Activated CD4-positive, alpha-beta T cell treated with anti-CD3 and anti-CD28 coated beads for 24 hours (primary cell): ENCODE results near the gene KLHL24.
"Not testable (repeated sequence)": the region's sequence is repeated elsewhere in the genome, so short reads cannot be mapped to it uniquely, and the experiment has no call there.

Experiments
- DNase-seq, 2 donors: peaks; one replicate each; pipeline ENCODE4 v3.0.0-alpha.2; 2020; ENCODE audit warnings: low read depth in 2 of 2

The KLHL24 gene

DNA sequence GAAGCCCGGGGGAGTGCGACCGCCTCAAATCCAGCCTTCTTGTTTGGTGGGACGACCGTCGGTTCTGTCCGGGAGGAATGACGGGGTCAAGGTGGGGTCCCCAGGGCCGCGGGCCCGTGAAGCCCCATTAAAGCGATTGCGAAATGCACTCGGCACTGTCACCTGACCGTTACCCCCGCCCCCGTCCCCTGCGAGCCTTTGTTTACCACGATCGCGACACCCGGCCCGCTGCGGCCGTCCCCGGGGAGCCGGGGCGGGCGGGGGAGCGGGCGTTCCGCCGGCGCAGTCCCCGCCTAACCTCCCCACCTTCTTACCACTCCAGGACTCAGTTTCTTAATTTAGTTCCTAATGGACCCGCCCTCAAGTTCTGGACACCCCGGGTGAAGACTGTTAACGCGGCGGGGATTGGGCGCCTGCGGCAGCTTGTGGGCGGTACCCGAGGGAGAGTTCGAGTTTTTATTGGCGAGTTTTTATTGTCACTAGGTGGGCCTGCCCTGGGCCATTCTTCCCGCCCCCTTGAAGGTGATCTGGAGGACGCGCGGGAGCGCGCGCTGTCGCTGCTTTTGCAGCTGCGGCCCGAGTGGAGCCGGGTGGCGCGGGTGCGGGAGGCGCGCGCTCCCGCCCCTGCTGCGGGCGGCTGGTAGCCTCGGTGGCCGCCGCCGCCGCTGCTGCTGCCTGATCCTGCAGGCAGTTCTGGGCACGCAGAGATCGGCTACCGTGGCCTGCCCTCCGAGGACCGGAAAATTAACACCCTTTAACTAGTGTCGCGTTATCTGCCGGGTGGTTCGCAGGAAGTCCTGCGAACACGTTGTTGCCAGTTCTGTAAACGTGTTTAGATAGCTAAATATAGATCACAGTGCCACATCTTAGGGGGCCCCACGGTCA, 1.0 kb downstream of the KLHL24 start:
- peak; percentile 85 to 89 for DNase-seq

DNA sequence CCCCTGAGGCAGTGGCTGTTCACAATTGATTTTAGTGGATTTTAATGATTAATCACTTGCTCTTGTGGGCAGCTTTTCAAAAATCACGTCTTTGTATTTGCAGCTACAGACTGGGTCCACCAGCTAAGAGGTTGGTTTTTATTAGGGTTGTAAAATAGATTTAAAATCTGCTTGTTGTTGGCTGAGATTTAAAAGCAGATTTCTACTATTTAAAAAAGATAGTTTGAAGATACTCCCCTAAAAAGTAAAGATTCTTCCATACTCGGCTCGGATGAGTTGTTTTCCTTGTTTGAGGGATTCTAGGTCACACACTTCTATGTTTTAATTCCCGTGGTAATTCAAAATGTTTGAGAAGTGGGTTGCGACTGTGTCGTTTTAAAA, 1.7 kb downstream of the KLHL24 start:
- DNase-seq = no peak

GRCh38 chr3:183637633-183638032, 2.2 kb downstream of the KLHL24 start:
- not testable (repeated sequence) for DNase-seq

GRCh38 chr3:183638101-183638852, 2.9 kb downstream of the KLHL24 start:
- DNase-seq = no peak

DNA sequence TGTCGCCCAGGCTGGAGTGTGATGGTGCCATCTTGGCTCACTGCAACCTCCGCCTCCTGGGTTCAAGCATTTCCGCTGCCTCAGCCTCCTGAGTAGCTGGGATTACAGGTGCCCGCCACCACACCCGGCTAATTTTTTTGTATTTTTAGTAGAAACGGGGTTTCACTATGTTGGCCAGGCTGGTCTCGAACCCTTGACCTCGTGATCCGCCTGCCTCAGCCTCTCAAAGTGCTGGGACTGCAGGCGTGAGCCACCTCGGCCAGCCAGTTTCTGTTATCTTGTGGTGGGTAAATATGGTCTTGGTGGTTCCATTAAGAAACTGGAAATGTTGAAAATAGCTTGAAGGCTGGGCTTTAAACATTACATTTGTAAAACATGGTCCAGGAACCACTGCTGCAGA, 5.2 kb downstream of the KLHL24 start:
- DNase-seq = not testable (repeated sequence)

- DNase-seq = no peak
These were observed 6.5 kb downstream of the KLHL24 start for GRCh38 chr3:183641882-183642281.

DNA sequence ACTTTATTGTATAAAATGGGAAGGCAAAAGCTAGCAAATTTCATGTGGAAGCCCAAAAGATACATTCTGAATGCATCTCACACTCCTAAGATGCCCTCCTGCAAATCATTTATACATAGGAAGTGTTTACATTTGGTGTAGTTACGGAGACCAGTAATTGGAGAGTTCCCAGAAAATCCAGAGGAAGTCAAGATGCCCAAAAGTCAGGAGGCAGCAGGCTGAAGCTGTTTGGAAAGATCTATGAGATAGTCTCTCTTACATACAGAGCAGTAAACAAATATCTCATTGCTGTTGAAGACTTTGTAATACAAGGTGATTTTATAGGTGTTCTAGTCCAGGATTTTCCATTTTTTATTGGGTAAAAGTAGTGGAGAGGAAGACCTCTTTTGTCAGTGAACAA, 8.8 kb downstream of the KLHL24 start:
- no peak for DNase-seq

- DNase-seq = no peak
These were observed 9.8 kb downstream of the KLHL24 start for GRCh38 chr3:183645254-183645653.

- no peak for DNase-seq
These were observed 15.1 kb downstream of the KLHL24 start for GRCh38 chr3:183650554-183650953.

- DNase-seq = no peak
These were observed 18.0 kb downstream of the KLHL24 start for GRCh38 chr3:183653209-183654064.

DNA sequence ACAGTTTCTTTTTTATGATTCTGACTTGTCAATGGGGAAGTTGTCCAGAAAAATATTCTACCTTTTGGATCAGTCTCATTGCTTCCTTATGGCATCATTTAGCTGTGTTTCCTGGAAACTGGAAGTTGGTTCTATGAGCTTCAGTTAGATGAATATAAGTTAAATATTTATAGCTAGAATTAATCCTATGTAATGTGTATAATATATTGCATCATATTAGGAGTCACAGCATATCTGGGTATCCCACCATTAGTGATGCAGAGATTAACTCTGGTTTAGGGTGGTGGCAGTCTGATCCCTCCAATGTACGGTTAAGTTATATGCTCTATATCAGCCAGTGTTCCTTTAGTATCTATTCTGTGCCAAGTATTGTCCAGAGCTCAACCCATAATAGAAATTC, 19.3 kb downstream of the KLHL24 start:
- DNase-seq = no peak

GRCh38 chr3:183662099-183662498, 26.7 kb downstream of the KLHL24 start:
- DNase-seq = no peak

DNA sequence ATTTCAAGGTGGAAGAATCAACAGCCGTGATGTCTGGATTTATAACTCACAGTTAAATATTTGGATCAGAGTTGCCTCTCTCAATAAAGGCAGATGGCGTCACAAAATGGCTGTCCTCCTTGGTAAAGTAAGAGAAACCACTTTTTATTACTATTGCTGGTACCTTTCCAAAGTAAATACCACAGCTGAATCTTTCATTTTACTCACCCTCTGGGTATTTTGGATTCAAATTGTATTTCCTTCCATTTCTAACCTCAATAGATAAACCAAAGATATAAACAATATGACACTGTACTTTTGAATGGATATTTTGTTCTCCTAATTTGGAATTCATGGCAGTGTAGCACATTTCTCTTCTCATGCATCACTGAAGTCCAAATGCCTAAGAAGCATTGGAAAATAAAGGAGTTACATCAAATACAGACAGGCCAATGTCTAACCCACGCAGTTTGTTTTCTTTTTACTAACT, 29.5 kb downstream of the KLHL24 start:
- no peak for DNase-seq

DNA sequence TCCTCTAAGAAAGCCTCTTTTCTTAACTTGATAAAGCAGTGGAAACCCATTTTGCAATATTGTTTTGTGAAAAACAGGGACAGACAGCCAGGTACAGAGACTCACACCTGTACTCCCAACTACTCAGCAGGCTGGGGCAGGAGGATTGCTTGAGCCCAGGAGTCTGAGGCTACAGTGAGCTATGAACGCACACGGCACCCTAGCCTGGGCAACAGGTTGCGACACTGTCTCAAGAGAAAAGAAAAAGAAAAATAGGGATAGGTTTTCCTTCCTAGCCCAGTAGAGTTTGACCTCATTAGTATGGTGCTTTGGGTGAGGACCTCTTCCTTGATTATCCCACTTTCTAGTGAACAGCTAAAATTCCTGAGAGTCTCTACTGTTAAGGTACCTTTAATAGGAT, 44.6 kb downstream of the KLHL24 start:
- no peak for DNase-seq

DNA sequence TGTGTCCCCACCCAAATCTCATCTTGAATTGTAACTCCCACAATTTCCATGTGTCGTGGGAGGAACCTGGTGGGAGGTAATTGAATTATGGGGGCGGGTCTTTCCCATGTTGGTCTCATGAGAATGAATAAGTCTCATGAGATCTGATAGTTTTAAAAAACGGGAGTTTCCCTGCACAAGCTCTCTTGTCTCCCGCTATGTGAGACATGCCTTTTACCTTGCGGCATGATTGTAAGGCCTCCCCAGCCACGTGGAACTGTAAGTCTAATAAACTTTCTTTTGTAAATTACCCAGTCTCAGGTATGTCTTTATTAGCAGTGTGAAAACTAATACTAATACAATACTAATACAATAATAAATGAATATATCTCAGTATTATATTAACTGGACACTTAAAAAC, 52.3 kb downstream of the KLHL24 start:
- no peak for DNase-seq

DNA sequence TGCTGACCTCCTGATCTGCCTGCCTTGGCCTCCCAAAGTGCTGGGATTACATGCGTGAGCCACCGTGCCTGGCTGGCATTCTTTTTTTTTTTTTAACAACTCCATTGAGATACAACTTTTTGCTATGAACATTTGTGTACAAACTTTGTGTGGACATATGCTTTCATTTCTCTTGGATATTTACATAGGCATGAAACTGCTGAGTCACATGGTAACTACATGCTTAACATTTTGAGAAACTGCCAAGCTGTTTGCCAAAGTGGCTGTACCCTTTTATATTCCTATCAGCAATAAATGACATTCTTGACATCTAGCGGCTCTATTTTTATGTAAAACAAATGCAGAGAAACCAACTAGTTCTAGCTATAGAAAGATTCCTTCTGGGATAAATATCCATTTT, 53.5 kb downstream of the KLHL24 start:
- DNase-seq = no peak

DNA sequence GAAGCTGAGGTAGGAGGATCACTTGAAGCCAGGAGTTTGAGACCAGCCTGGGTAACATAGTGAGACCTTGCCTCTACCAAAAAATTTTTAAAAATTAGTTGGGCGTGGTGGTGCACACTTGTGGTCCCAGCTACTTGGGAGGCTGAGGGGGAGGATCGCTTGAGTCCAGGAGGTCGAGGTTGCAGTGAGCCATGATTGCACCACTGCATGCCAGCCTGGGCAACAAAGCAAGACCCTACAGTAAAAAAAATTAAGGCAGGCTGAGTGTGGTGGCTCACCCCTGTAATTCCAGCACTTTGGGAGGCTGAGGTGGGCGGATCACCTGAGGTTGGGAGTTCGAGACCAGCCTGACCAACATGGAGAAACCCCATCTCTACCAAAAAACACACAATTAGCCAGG, 54.2 kb downstream of the KLHL24 start:
- DNase-seq = not testable (repeated sequence)

- DNase-seq = no peak
These were observed 55.1 kb downstream of the KLHL24 start for GRCh38 chr3:183690402-183690995.

GRCh38 chr3:183692436-183692835, 57.0 kb downstream of the KLHL24 start:
- DNase-seq = no peak

GRCh38 chr3:183695569-183696364, 60.3 kb downstream of the KLHL24 start:
- no peak for DNase-seq

DNA sequence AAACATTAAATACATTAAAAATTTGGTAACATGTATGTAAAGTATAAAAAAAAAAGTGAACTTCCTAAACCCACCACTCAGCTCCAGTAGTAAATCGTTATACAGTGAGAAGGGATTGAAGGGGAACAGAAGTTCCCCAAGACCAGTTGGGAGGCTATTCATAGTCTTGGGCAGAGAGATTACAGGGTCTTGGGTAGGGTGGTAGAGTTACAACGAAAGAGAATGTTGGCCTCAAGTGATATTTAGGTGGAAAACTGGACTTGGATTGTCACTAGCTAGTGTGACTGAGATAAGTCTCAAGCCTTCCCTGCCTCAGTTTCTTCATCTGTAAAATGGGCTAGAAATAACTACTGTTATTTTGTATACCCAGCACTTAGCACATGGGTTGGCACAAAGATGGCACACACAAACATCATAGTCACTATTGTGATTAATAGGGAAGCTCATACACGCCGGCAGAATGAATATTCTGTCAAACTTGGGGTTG, 61.7 kb downstream of the KLHL24 start:
- no peak for DNase-seq
